OCI-LY3 (cell line): ENCODE measurements around the gene SPC24.

ENCODE experiments used
- EZH2phosphoT487 ChIP-seq: fragments of 200-600 bp; shearing (Covaris generic); IDR thresholded peaks from 2 replicates; pipeline ENCODE4 v1.6.1; 2018; ENCODE audit warnings: antibody characterized with exemption, mixed run types, low read depth
- TF ChIP-seq, protein P1 (sequence below): fragments of 200-600, 300-600 bp; sonication (generic); IDR thresholded peaks from 2 replicates; pipeline ENCODE4 v1.5.1; 2014; ENCODE audit warnings: antibody characterized with exemption, low read length, low read depth

DNA sequence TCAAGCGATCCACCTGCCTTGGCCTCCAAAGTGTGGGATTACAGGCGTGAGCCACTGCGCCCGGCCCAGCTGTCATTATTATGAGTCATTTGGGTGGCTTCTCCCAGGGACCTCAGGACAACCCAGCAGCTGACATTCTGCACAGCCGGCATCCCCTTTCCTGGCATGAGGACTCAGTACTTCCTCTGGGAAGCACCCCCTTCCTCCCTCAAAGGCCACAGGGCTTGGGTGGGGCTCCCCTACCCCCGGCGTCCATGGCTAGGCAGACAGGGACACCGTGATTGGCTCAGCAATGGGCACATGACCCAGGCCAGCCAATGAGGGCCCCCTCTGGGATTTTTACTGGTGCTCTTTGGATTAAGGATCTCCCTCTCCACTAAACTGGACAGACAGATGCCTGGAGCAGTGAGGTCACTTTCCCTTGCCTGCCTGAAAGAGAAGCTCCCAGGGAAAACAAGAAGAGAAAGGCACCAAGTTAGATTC is 35.7 kb upstream of the SPC24 start:
- TF ChIP-seq, protein P1, sequence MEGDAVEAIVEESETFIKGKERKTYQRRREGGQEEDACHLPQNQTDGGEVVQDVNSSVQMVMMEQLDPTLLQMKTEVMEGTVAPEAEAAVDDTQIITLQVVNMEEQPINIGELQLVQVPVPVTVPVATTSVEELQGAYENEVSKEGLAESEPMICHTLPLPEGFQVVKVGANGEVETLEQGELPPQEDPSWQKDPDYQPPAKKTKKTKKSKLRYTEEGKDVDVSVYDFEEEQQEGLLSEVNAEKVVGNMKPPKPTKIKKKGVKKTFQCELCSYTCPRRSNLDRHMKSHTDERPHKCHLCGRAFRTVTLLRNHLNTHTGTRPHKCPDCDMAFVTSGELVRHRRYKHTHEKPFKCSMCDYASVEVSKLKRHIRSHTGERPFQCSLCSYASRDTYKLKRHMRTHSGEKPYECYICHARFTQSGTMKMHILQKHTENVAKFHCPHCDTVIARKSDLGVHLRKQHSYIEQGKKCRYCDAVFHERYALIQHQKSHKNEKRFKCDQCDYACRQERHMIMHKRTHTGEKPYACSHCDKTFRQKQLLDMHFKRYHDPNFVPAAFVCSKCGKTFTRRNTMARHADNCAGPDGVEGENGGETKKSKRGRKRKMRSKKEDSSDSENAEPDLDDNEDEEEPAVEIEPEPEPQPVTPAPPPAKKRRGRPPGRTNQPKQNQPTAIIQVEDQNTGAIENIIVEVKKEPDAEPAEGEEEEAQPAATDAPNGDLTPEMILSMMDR: no peak
- no peak for TF ChIP-seq EZH2phosphoT487
